B cell (primary cell): ENCODE results near the gene TMEM145. TPM values are rescaled to one million over a fixed set of nuclear protein-coding genes. Genes with fewer than 3 reads are reported as not detected.
A peak's percentile ranks its signal among the peaks of the same experiment; 100 is the strongest.

Experiments
- ATAC-seq: fragments of 200-7000 bp; cut with Tn5 transposase; one replicate; pipeline ENCODE4 v1.10.0; 2021; ENCODE audit warnings: low read depth, mild to moderate bottlenecking, moderate number of reproducible peaks, moderate library complexity
- CTCF ChIA-PET: fragments of 350-600 bp; sonication (Branson Sonifier 250); formaldehyde crosslinking; loops from one replicate; lab custom pipeline; 2021; ENCODE audit warnings: antibody characterized with exemption, inconsistent platforms; lab: Charles Lee
- POLR2A ChIA-PET: fragments of 350-600 bp; sonication (Branson Sonifier 250); formaldehyde crosslinking; loops from one replicate; lab custom pipeline; 2021; ENCODE audit warnings: antibody characterized with exemption; lab: Charles Lee
- DNase-seq: peaks from one replicate; pipeline ENCODE4 v3.0.0; 2013
- H2AFZ ChIP-seq: 2 replicates; pipeline ENCODE4 v1.6.1; 2012; ENCODE audit warnings: mild to moderate bottlenecking, low read depth, low read length; ENCODE audit not compliant: insufficient read depth, poor library complexity, severe bottlenecking
- H3K27ac ChIP-seq, 2 donors: 1 replicate in 1 of 2; 2 replicates in 1 of 2; pipeline ENCODE4 v1.5.1; 2012 to 2013; ENCODE audit warnings: low read length in 2 of 2, mild to moderate bottlenecking in 2 of 2, moderate library complexity in 1 of 2
- H3K27me3 ChIP-seq, 4 experiments: fragments of 200-600 bp in 1 of 4; sonication (generic) in 1 of 4; replicated peaks in 1 of 4; 1 replicate in 2 of 4; 2 replicates in 2 of 4; pipeline versions ENCODE4 v1.6.1 to v1.7.0; 2013 to 2016; ENCODE audit warnings: low read length in 3 of 4, mild to moderate bottlenecking in 2 of 4, mixed read lengths in 1 of 4, moderate library complexity in 1 of 4; ENCODE audit not compliant: insufficient read depth in 4 of 4, control insufficient read depth in 3 of 4; ENCODE audit errors: control extremely low read depth in 1 of 4
- H3K36me3 ChIP-seq, 2 experiments: replicated peaks in 1 of 2; 1 replicate in 1 of 2; 2 replicates in 1 of 2; pipeline versions ENCODE4 v1.6.1 to v1.7.1; 2013; ENCODE audit warnings: low read length in 1 of 2; ENCODE audit not compliant: insufficient read depth in 2 of 2, control insufficient read depth in 1 of 2; ENCODE audit errors: control extremely low read depth in 1 of 2, extremely low read depth in 1 of 2
- H3K4me1 ChIP-seq, 2 donors: fragments of 200-600 bp in 1 of 2; sonication (generic) in 1 of 2; 1 replicate in 1 of 2; 2 replicates in 1 of 2; pipeline versions ENCODE4 v1.5.1 to v1.6.1; 2013 to 2017; ENCODE audit warnings: low read length in 2 of 2; ENCODE audit not compliant: control insufficient read depth in 2 of 2, insufficient read depth in 2 of 2
- H3K4me2 ChIP-seq: replicated peaks from 2 replicates; pipeline ENCODE3; 2012; ENCODE audit warnings: mild to moderate bottlenecking, low read depth, low read length; ENCODE audit not compliant: poor library complexity, severe bottlenecking
- H3K4me3 ChIP-seq, 5 experiments: fragments of 200-600 bp in 1 of 5; sonication (generic) in 1 of 5; 1 replicate in 3 of 5; 2 replicates in 2 of 5; pipeline versions ENCODE4 v1.5.1 to v1.7.0; 2011 to 2016; ENCODE audit warnings: low read length in 4 of 5, mild to moderate bottlenecking in 4 of 5, low read depth in 2 of 5, control low read depth in 1 of 5, moderate library complexity in 1 of 5; ENCODE audit not compliant: insufficient read depth in 1 of 5; ENCODE audit errors: control extremely low read depth in 1 of 5, extremely low read depth in 1 of 5
- H3K79me2 ChIP-seq: fragments of 200-600 bp; sonication (generic); one replicate; pipeline ENCODE4 v1.6.0; 2016; ENCODE audit warnings: low read length; ENCODE audit not compliant: control insufficient read depth, insufficient read depth
- H3K9ac ChIP-seq: fragments of 200-600 bp; sonication (generic); 2 replicates; pipeline ENCODE4 v1.6.1; 2017; ENCODE audit warnings: mild to moderate bottlenecking, low read length, moderate library complexity
- H3K9me3 ChIP-seq, 3 donors: one replicate each; pipeline versions ENCODE4 v1.6.1 to v1.7.1; 2013; ENCODE audit warnings: low read length in 2 of 3; ENCODE audit not compliant: control insufficient read depth in 2 of 3, insufficient read depth in 1 of 3; ENCODE audit errors: control extremely low read depth in 1 of 3
- H4K20me1 ChIP-seq: 2 replicates; pipeline ENCODE4 v1.6.0; 2012; ENCODE audit warnings: mild to moderate bottlenecking, low read length; ENCODE audit not compliant: insufficient read depth, control insufficient read depth, poor library complexity, severe bottlenecking
- H3K27ac Mint-ChIP-seq: one replicate; pipeline ENCODE4 v1.8.0; 2021; ENCODE audit warnings: mixed read lengths
- H3K27me3 Mint-ChIP-seq: one replicate; pipeline ENCODE4 v1.8.0; 2021; ENCODE audit warnings: mixed read lengths
- H3K4me1 Mint-ChIP-seq: one replicate; pipeline ENCODE4 v1.8.0; 2021; ENCODE audit warnings: mixed read lengths
- H3K4me3 Mint-ChIP-seq: one replicate; pipeline ENCODE4 v1.8.0; 2021; ENCODE audit warnings: mixed read lengths
- H3K9me3 Mint-ChIP-seq: one replicate; pipeline ENCODE4 v1.8.0; 2022; ENCODE audit warnings: mixed read lengths; ENCODE audit not compliant: insufficient read depth
- EZH2 ChIP-seq: IDR thresholded peaks from 2 replicates; pipeline ENCODE4 v1.6.1; 2012; ENCODE audit warnings: borderline replicate concordance, low read depth, mild to moderate bottlenecking, moderate library complexity, low read length; ENCODE audit not compliant: insufficient read depth, poor library complexity, severe bottlenecking
- WGBS: methylation state at CpG from one replicate; pipeline ENCODE4 v1.1.5; 2013; ENCODE audit warnings: missing lambda C conversion rate; ENCODE audit not compliant: insufficient coverage; 5-methylcytosine and 5-hydroxymethylcytosine counted together
- intact Hi-C: fragments of 100-400 bp; cut with micrococcal nuclease; formaldehyde crosslinking; loops from one replicate; pipeline ENCODE4 v1.10.0; 2022
- polyA plus RNA-seq: library from polyadenylated mRNA; depleted of rRNA; stranded (reverse); fragments of >200 nt; gene quantifications from 2 replicates; pipeline ENCODE4 v1.2.3, GENCODE V29; 2012
- total RNA-seq, 2 donors: library from RNA; stranded (reverse); fragments of 120-200 nt in 1 of 2; gene quantifications; 1 replicate in 1 of 2; 2 replicates in 1 of 2; pipeline versions ENCODE4 v1.2.3 to v1.2.4, GENCODE V29; 2013 to 2022
- TF ChIP-seq, protein P1 (sequence below): fragments of 200-600 bp; IDR thresholded peaks from one replicate; pipeline ENCODE4 v1.8.0; 2022; ENCODE audit warnings: antibody characterized with exemption, mild to moderate bottlenecking

TMEM145 gene
- total and polyA plus RNA-seq, 2 donors (not counting 1 experiment from before 2014, with no cell fraction given) = not detected

DNA sequence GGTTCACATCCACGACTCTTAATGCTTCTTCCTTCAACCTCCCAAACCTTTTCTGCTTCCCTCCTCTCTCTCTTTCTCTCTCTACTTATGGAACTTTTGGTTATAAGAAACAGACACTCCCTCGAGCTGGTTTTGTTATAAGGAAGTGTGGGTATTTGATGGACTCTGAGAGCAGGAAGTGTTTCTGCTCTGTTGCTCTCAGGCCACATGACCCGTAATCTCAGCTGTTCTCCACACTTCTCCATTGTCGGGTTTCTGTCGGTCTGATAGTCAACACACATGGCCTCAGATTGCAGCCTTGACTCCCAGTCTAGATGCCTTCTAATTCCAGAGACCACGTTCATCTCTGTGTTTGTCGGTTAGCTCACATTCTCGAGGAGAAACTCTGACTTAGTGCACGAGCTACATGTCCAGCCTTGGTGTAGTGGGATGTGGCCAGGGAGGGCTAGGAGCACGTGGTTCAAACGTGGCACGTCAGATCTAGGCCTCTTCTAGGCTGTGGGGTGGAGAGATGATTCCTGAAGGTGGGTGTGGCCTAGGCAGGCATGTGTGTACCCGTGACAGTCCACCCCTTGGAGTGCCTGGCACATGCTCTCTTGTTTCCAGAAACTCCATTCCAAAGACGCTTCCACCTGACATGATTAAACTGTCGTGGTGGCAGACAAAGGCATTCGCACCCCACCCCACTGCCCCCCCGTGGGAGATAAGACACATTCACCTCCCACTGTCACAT, 50.7 kb downstream of the TMEM145 start:
- peaks cover 38 to 47% of the 10 kb centered on the region in 2 donors for H3K4me1 ChIP-seq
- CTCF ChIA-PET = interaction anchor here (1.6 to 3.6 kb wide), 2 partner anchors 37 to 56 kb away, joined by 7 to 18 read pairs; no protein-coding TSS in a partner anchor
- TF ChIP-seq, protein P1, sequence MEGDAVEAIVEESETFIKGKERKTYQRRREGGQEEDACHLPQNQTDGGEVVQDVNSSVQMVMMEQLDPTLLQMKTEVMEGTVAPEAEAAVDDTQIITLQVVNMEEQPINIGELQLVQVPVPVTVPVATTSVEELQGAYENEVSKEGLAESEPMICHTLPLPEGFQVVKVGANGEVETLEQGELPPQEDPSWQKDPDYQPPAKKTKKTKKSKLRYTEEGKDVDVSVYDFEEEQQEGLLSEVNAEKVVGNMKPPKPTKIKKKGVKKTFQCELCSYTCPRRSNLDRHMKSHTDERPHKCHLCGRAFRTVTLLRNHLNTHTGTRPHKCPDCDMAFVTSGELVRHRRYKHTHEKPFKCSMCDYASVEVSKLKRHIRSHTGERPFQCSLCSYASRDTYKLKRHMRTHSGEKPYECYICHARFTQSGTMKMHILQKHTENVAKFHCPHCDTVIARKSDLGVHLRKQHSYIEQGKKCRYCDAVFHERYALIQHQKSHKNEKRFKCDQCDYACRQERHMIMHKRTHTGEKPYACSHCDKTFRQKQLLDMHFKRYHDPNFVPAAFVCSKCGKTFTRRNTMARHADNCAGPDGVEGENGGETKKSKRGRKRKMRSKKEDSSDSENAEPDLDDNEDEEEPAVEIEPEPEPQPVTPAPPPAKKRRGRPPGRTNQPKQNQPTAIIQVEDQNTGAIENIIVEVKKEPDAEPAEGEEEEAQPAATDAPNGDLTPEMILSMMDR = no peak
- no peak for TF ChIP-seq EZH2
- WGBS = 78% methylated on average over 15 of the region's 17 CpGs
- peaks cover 0 to 9% (median 7%) of the 10 kb centered on the region in 3 donors for H3K9me3 ChIP-seq
- peaks cover 7% of the 10 kb centered on the region for H3K79me2 ChIP-seq
- DNase-seq (peak; percentile 82), ATAC-seq (peak; percentile 54)
- Mint-ChIP-seq H3K4me1 (peaks cover 47% of the 10 kb centered on the region), H3K27ac (peak overlapping the region; percentile 86), H3K4me3 (peak overlapping the region; percentile 17), H3K27me3 (no peaks in the 10 kb centered on the region), H3K9me3 (no peaks in the 10 kb centered on the region)
- peak overlapping the region; percentile 62 for H3K4me2 ChIP-seq
- no peaks in the 10 kb centered on the region for H3K36me3 ChIP-seq
- H2AFZ ChIP-seq = peak overlapping the region; percentile 41
- no peaks in the 10 kb centered on the region for H3K27me3 ChIP-seq
- H3K4me3 ChIP-seq = peak overlapping the region in 1 of 5 experiments; percentile 11
- no peaks in the 10 kb centered on the region for H4K20me1 ChIP-seq
- POLR2A ChIA-PET = interaction anchor here (0.8 to 1.5 kb wide), 2 partner anchors 16 to 23 kb away, joined by 3 to 8 read pairs; no protein-coding TSS in a partner anchor
- H3K9ac ChIP-seq = no peak overlapping the region
- peak overlapping the region; percentile 81 to 87 for H3K27ac ChIP-seq
- intact Hi-C loops = no loop called here

DNA sequence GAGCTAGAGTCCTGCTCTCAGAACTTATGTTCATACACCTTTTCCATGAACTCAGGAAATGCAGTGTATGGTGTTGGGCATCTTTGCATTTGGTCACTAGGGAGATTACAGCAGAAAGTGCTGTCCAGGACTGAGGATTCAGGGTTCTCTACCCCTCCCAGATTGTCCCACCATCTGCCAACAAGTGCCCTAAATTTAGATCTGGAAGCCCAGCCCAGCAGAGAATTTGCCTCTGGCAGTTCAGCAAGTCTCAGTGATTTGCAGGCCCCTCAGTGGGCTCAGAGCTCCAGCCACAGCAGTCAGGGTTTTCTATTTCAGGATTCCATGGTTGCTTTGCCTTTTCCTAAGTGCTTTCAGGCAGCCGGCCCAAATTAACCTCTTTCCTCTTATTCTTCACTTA, 53.6 kb downstream of the TMEM145 start:
- no CpG with 5 or more reads among the region's 1 CpG for WGBS
- Histone ChIP-seq H3K27me3 (no peaks in the 10 kb centered on the region), H3K4me2 (no peak overlapping the region), H4K20me1 (no peaks in the 10 kb centered on the region), H3K9me3 (peaks cover 0 to 9% (median 7%) of the 10 kb centered on the region in 3 donors), H3K4me3 (no peak overlapping the region), H3K4me1 (peaks cover 45 to 62% of the 10 kb centered on the region in 2 donors), H3K9ac (no peak overlapping the region), H3K79me2 (peaks cover 13% of the 10 kb centered on the region), H3K27ac (peak overlapping the region in 1 of 2 donors; percentile 87), H3K36me3 (no peaks in the 10 kb centered on the region), H2AFZ (no peak overlapping the region)
- peak overlapping the region; percentile 45 for H3K4me3 Mint-ChIP-seq
- CTCF ChIA-PET = no interaction called here
- DNase-seq = no peak
- no peak for ATAC-seq
- POLR2A ChIA-PET = no interaction called here
- H3K4me1 Mint-ChIP-seq = peaks cover 53% of the 10 kb centered on the region
- no peaks in the 10 kb centered on the region for H3K27me3 Mint-ChIP-seq
- peak overlapping the region; percentile 86 for H3K27ac Mint-ChIP-seq
- no peak for TF ChIP-seq EZH2
- TF ChIP-seq, protein P1 = no peak
- no peaks in the 10 kb centered on the region for H3K9me3 Mint-ChIP-seq
- intact Hi-C loops = no loop called here
